IMR-90 (cell line): ENCODE results near the gene CYLC2. TPM values are rescaled to one million over a fixed set of nuclear protein-coding genes. Genes with fewer than 3 reads are reported as not detected.

Source experiments
- ATAC-seq: fragments of 200-7000 bp; cut with Tn5 transposase; 2 replicates; pipeline ENCODE4 v1.9.1; 2020; ENCODE audit warnings: low read depth, mild to moderate bottlenecking, moderate library complexity
- BruUV-seq: library from RNA; stranded (reverse); fragments of 400-500 nt; replicated peaks from 2 replicates; lab custom pipeline; 2021; lab: Mats Ljungman, UMichigan
- CTCF ChIA-PET: fragments of 300-600 bp; formaldehyde crosslinking; extraction: SDS; loops from one replicate; lab custom pipeline; 2021; ENCODE audit warnings: antibody characterized with exemption; lab: Yijun Ruan, JAX
- POLR2A ChIA-PET: fragments of 300-600 bp; sonication (Branson Sonifier 250); formaldehyde crosslinking; loops from one replicate; lab custom pipeline; 2022; ENCODE audit warnings: antibody characterized with exemption; ENCODE audit not compliant: unreplicated experiment; lab: Charles Lee
- DNase-seq: peaks from one replicate; pipeline ENCODE4 v3.0.0; 2013
- H2AFZ ChIP-seq: replicated peaks from 2 replicates; pipeline ENCODE3; 2013; ENCODE audit warnings: low read length, mild to moderate bottlenecking; ENCODE audit not compliant: poor library complexity
- H2AK5ac ChIP-seq: 2 replicates; pipeline ENCODE4 v1.6.1; 2013; ENCODE audit warnings: low read depth, low read length, inconsistent platforms
- H2AK9ac ChIP-seq: replicated peaks from 2 replicates; pipeline ENCODE3; 2013; ENCODE audit warnings: mild to moderate bottlenecking, low read depth, low read length, moderate library complexity; ENCODE audit not compliant: poor library complexity
- H2BK120ac ChIP-seq: 2 replicates; pipeline ENCODE4 v1.6.1; 2013; ENCODE audit warnings: low read depth, low read length, inconsistent platforms
- H2BK15ac ChIP-seq: 3 replicates; pipeline ENCODE4 v1.6.1; 2013; ENCODE audit warnings: low read depth, low read length, inconsistent platforms
- H2BK20ac ChIP-seq: 2 replicates; pipeline ENCODE4 v1.6.1; 2013; ENCODE audit warnings: low read depth, mild to moderate bottlenecking, inconsistent platforms, low read length, moderate library complexity
- H2BK5ac ChIP-seq: 2 replicates; pipeline ENCODE4 v1.6.1; 2013; ENCODE audit warnings: mild to moderate bottlenecking, low read depth, low read length, inconsistent platforms; ENCODE audit not compliant: poor library complexity, severe bottlenecking
- H3K14ac ChIP-seq: replicated peaks from 2 replicates; pipeline ENCODE4 v1.6.1; 2013; ENCODE audit warnings: low read depth, low read length, inconsistent platforms
- H3K18ac ChIP-seq: 2 replicates; pipeline ENCODE4 v1.6.1; 2013; ENCODE audit warnings: low read depth, low read length, control low read depth
- H3K23ac ChIP-seq: 2 replicates; pipeline ENCODE4 v1.6.1; 2013; ENCODE audit warnings: low read depth, low read length, inconsistent platforms
- H3K27ac ChIP-seq: 2 replicates; pipeline ENCODE4 v1.5.1; 2013; ENCODE audit warnings: mild to moderate bottlenecking, control low read depth, low read length; ENCODE audit not compliant: insufficient read depth
- H3K27me3 ChIP-seq: 2 replicates; pipeline ENCODE4 v1.6.1; 2013; ENCODE audit warnings: low read length; ENCODE audit not compliant: control insufficient read depth, insufficient read depth
- H3K36me3 ChIP-seq: 2 replicates; pipeline ENCODE4 v1.6.1; 2013; ENCODE audit warnings: low read length, mixed read lengths; ENCODE audit not compliant: control insufficient read depth, insufficient read depth
- H3K4ac ChIP-seq: 2 replicates; pipeline ENCODE4 v1.6.1; 2013; ENCODE audit warnings: low read depth, low read length, inconsistent platforms
- H3K4me1 ChIP-seq: 2 replicates; pipeline ENCODE4 v1.6.1; 2013; ENCODE audit warnings: low read length, mixed read lengths; ENCODE audit not compliant: control insufficient read depth, insufficient read depth
- H3K4me2 ChIP-seq: 2 replicates; pipeline ENCODE4 v1.6.1; 2013; ENCODE audit warnings: low read depth, mild to moderate bottlenecking, control low read depth, low read length, moderate library complexity
- H3K4me3 ChIP-seq: 2 replicates; pipeline ENCODE4 v1.5.1; 2013; ENCODE audit warnings: low read depth, mild to moderate bottlenecking, control low read depth, low read length, moderate library complexity; ENCODE audit not compliant: insufficient read depth
- H3K56ac ChIP-seq: 2 replicates; pipeline ENCODE4 v1.6.1; 2013; ENCODE audit warnings: low read length, inconsistent platforms; ENCODE audit not compliant: insufficient read depth; ENCODE audit errors: extremely low read depth
- H3K79me1 ChIP-seq, 2 experiments: 2 replicates each; pipeline ENCODE4 v1.6.1; 2013; ENCODE audit warnings: low read length in 2 of 2, inconsistent platforms in 1 of 2, low read depth in 1 of 2
- H3K9ac ChIP-seq: 2 replicates; pipeline ENCODE4 v1.6.1; 2013; ENCODE audit warnings: low read depth, low read length, control low read depth
- H3K9me1 ChIP-seq: 2 replicates; pipeline ENCODE4 v1.6.1; 2013; ENCODE audit warnings: low read length, inconsistent platforms; ENCODE audit not compliant: insufficient read depth
- H3K9me3 ChIP-seq: 2 replicates; pipeline ENCODE4 v1.6.1; 2013; ENCODE audit warnings: low read length; ENCODE audit not compliant: control insufficient read depth, insufficient read depth
- H4K20me1 ChIP-seq: 2 replicates; pipeline ENCODE4 v1.6.1; 2013; ENCODE audit warnings: low read length, inconsistent platforms; ENCODE audit not compliant: insufficient read depth
- H4K5ac ChIP-seq: 2 replicates; pipeline ENCODE4 v1.6.1; 2013; ENCODE audit warnings: mild to moderate bottlenecking, low read depth, low read length, control low read depth
- H4K8ac ChIP-seq, 2 experiments: 2 replicates each; pipeline ENCODE4 v1.6.1; 2013; ENCODE audit warnings: low read depth in 2 of 2, low read length in 2 of 2, control low read depth in 1 of 2, inconsistent platforms in 1 of 2
- H4K91ac ChIP-seq: 2 replicates; pipeline ENCODE4 v1.6.1; 2013; ENCODE audit warnings: low read depth, low read length, inconsistent platforms; ENCODE audit not compliant: insufficient read depth
- BHLHE40 ChIP-seq: fragments of 150-350 bp; IDR thresholded peaks from 2 replicates; pipeline ENCODE4 v1.6.1; 2016; ENCODE audit warnings: mild to moderate bottlenecking, low read depth, low read length
- CEBPB ChIP-seq: IDR thresholded peaks from 2 replicates; pipeline ENCODE4 v1.6.1; 2012; ENCODE audit warnings: low read depth, low read length, improper control_type of control experiment
- CHD1 ChIP-seq: IDR thresholded peaks from 2 replicates; pipeline ENCODE4 v1.6.1; 2012; ENCODE audit warnings: low read depth, low read length, improper control_type of control experiment
- FOS ChIP-seq: fragments of 150-350 bp; IDR thresholded peaks from 2 replicates; pipeline ENCODE4 v1.6.1; 2016; ENCODE audit warnings: low read depth, low read length
- MAZ ChIP-seq: IDR thresholded peaks from 2 replicates; pipeline ENCODE4 v1.6.1; 2012; ENCODE audit warnings: low read depth, mild to moderate bottlenecking, low read length, improper control_type of control experiment, moderate library complexity, borderline replicate concordance
- NFE2L2 ChIP-seq: fragments of 150-350 bp; IDR thresholded peaks from 2 replicates; pipeline ENCODE4 v1.6.1; 2016; ENCODE audit warnings: low read depth, mild to moderate bottlenecking, low read length
- RCOR1 ChIP-seq: IDR thresholded peaks from 2 replicates; pipeline ENCODE4 v1.6.1; 2012; ENCODE audit warnings: mild to moderate bottlenecking, low read length, improper control_type of control experiment; ENCODE audit not compliant: insufficient replicate concordance
- SMC3 ChIP-seq: fragments of 150-350 bp; IDR thresholded peaks from 2 replicates; pipeline ENCODE4 v1.6.1; 2016; ENCODE audit warnings: low read depth, mild to moderate bottlenecking, antibody characterized with exemption, low read length, moderate library complexity
- WGBS, 2 experiments: methylation state at CpG; one replicate each; pipeline versions ENCODE4 v1.1.5 to v1.1.7; 2013; ENCODE audit warnings: missing lambda C conversion rate in 2 of 2; ENCODE audit not compliant: insufficient read length in 1 of 2; ENCODE audit errors: extremely low coverage in 2 of 2; 5-methylcytosine and 5-hydroxymethylcytosine counted together
- dilution Hi-C: fragments of 300-500 bp; cut with HindIII; formaldehyde crosslinking; loops from one replicate; pipeline ENCODE4 v1.14.3; 2018; ENCODE audit warnings: low sequenced_read_pairs; ENCODE audit not compliant: unreplicated experiment
- in situ Hi-C: fragments of 300-500 bp; cut with MboI; formaldehyde crosslinking; loops from 3 replicates; pipeline ENCODE4 v1.14.3; 2019; ENCODE audit warnings: low sequenced_read_pairs, inconsistent platforms, mixed read lengths
- intact Hi-C: fragments of 100-400 bp; cut with micrococcal nuclease; formaldehyde crosslinking; loops from 2 replicates; pipeline ENCODE4 v1.10.0; 2022
- polyA plus RNA-seq, 3 experiments: library from polyadenylated mRNA; depleted of rRNA; stranded (reverse); fragments of >200 nt; gene quantifications; 2 replicates each; pipeline ENCODE4 v1.2.3, GENCODE V29; 2012; ENCODE audit warnings: low replicate concordance in 1 of 3
- total RNA-seq: library from RNA; depleted of rRNA; stranded (reverse); fragments of >200 nt; gene quantifications from 2 replicates; pipeline ENCODE4 v1.2.3, GENCODE V29; 2012
- TF ChIP-seq, protein P1 (sequence below): fragments of 150-350 bp; IDR thresholded peaks from 2 replicates; pipeline ENCODE4 v1.6.1; 2017; ENCODE audit warnings: mild to moderate bottlenecking, antibody characterized with exemption, low read length, low read depth
- TF ChIP-seq, protein P2 (sequence below): conservative IDR thresholded peaks from 2 replicates; pipeline ENCODE4 v1.5.1; 2012; ENCODE audit warnings: mild to moderate bottlenecking, low read depth, low read length, improper control_type of control experiment

Gene CYLC2
- total and polyA plus RNA-seq, 2 of the 4 experiments (the other 2 are of a cell fraction), result not detected

DNA sequence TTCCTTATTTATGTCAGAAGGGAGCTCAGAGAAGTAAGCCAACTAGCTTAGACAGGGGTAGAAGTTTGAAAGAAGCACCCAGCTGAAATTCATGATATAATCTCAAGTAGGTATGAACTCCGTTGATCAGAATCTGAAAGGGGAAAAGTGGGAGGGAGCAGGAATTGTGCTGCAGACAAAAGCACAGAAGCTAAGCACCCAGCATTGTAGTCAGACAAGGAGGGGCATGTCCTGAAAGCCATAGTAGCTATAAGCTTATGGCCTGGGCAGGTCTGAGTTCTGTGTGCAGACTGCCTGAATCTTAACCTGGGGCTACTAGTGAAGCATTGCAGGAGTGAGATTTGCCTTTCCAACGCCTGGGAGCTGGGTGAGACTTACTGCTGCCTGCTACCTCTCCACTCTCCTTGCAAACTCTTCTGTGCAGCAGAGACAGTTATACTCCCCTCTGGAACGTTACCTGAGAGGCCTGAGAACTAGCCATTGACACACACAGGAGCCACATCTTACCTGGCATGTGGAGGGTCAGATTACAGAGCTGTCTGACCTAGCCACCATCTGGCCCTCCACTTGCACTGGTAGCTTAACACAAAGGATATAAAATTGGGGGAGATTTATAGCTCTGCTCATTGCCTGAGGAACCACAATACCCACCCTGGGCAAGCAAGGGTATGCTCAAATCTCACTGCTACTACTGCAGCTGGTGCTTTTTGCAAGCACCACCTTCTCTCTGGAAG, 9.8 kb upstream of the CYLC2 start:
- Histone ChIP-seq H3K9ac (no peak overlapping the region), H3K4me2 (no peak overlapping the region), H2BK20ac (no peak overlapping the region), H3K4me1 (no peaks in the 10 kb centered on the region), H3K9me3 (peaks cover 13% of the 10 kb centered on the region), H2BK5ac (no peak overlapping the region), H3K9me1 (no peaks in the 10 kb centered on the region), H3K27ac (no peak overlapping the region), H4K8ac (no peak overlapping the region), H3K79me1 (no peaks in the 10 kb centered on the region), H3K56ac (no peak overlapping the region), H2AFZ (no peak overlapping the region), H3K36me3 (no peaks in the 10 kb centered on the region), H4K5ac (no peak overlapping the region), H3K23ac (no peak overlapping the region), H3K14ac (no peak overlapping the region), H2BK15ac (no peak overlapping the region), H3K4ac (no peak overlapping the region), H3K4me3 (no peak overlapping the region), H4K91ac (no peak overlapping the region), H2AK9ac (no peak overlapping the region), H3K18ac (no peak overlapping the region), H2BK120ac (no peak overlapping the region), H4K20me1 (no peaks in the 10 kb centered on the region), H2AK5ac (no peak overlapping the region), H3K27me3 (no peaks in the 10 kb centered on the region)
- intact Hi-C loops, result no loop called here
- no peak for DNase-seq
- in situ Hi-C loops, result no loop called here
- CTCF ChIA-PET, result no interaction called here
- no peak for TF ChIP-seq RCOR1
- TF ChIP-seq CHD1, result no peak
- TF ChIP-seq, protein P1, sequence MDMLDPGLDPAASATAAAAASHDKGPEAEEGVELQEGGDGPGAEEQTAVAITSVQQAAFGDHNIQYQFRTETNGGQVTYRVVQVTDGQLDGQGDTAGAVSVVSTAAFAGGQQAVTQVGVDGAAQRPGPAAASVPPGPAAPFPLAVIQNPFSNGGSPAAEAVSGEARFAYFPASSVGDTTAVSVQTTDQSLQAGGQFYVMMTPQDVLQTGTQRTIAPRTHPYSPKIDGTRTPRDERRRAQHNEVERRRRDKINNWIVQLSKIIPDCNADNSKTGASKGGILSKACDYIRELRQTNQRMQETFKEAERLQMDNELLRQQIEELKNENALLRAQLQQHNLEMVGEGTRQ, result no peak
- TF ChIP-seq FOS, result no peak
- no peak for TF ChIP-seq NFE2L2
- TF ChIP-seq, protein P2, sequence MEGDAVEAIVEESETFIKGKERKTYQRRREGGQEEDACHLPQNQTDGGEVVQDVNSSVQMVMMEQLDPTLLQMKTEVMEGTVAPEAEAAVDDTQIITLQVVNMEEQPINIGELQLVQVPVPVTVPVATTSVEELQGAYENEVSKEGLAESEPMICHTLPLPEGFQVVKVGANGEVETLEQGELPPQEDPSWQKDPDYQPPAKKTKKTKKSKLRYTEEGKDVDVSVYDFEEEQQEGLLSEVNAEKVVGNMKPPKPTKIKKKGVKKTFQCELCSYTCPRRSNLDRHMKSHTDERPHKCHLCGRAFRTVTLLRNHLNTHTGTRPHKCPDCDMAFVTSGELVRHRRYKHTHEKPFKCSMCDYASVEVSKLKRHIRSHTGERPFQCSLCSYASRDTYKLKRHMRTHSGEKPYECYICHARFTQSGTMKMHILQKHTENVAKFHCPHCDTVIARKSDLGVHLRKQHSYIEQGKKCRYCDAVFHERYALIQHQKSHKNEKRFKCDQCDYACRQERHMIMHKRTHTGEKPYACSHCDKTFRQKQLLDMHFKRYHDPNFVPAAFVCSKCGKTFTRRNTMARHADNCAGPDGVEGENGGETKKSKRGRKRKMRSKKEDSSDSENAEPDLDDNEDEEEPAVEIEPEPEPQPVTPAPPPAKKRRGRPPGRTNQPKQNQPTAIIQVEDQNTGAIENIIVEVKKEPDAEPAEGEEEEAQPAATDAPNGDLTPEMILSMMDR, result no peak
- no peak for TF ChIP-seq BHLHE40
- no peak for TF ChIP-seq CEBPB
- TF ChIP-seq MAZ, result no peak
- no peak for TF ChIP-seq SMC3
- BruUV-seq, result no TSS peak
- POLR2A ChIA-PET, result no interaction called here
- dilution Hi-C loops, result no loop called here
- 40% methylated on average over 1 of the region's 3 CpGs; no CpG with 5 or more reads in 1 of the 2 experiments for WGBS, 2 experiments
- no peak for ATAC-seq
